Measurements from ENCODE around the gene BABAM2. TPM values are rescaled to one million over a fixed set of nuclear protein-coding genes. Genes with fewer than 3 reads are reported as not detected.

BABAM2 gene
- total and polyA plus RNA-seq, 11 donors = 22.2 to 75.1 (median 62.5) TPM

DNA sequence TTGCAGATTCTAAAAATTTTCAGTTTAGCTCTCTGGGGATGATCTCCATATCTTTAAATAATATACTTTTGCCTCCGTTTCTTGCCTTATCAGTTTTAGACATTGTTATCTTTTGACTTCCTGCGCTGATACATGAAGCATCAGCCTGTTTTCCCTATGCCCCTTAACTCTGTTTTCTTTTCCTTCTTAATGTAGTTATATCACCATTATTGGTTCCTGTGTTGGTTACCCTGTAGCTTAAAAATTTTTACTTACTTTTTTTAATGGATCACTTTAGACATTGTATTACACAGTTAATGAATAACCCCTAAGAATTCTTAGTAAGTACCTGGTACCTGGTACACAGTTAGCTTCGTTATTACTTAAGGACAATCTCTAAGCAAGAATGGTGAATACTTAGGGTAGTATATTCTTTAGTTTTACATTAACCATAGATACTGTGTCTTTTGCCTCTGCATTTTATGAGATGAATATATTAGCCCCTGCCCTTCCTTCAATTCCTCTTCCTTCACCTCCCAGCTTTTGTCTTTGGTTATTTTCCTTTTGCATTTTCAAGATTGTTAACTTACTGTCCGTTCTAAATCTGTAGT is 40.9 kb downstream of the BABAM2 start:
- H3K9me3 ChIP-seq = no peaks in the 10 kb centered on the region
- no peak overlapping the region for H3K27ac ChIP-seq
- H3K4me1 ChIP-seq = no peaks in the 10 kb centered on the region
- ATAC-seq = no peak
- intact Hi-C loops (cut with DNase I) = no loop called here
- peaks cover 0 to 24% (median 10%) of the 10 kb centered on the region in 9 donors for H3K36me3 ChIP-seq
- no peak for DNase-seq
- TF ChIP-seq, protein P1, sequence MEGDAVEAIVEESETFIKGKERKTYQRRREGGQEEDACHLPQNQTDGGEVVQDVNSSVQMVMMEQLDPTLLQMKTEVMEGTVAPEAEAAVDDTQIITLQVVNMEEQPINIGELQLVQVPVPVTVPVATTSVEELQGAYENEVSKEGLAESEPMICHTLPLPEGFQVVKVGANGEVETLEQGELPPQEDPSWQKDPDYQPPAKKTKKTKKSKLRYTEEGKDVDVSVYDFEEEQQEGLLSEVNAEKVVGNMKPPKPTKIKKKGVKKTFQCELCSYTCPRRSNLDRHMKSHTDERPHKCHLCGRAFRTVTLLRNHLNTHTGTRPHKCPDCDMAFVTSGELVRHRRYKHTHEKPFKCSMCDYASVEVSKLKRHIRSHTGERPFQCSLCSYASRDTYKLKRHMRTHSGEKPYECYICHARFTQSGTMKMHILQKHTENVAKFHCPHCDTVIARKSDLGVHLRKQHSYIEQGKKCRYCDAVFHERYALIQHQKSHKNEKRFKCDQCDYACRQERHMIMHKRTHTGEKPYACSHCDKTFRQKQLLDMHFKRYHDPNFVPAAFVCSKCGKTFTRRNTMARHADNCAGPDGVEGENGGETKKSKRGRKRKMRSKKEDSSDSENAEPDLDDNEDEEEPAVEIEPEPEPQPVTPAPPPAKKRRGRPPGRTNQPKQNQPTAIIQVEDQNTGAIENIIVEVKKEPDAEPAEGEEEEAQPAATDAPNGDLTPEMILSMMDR (IDR thresholded peaks at IDR 0.05) = no peak
- TF ChIP-seq POLR2A (IDR thresholded peaks at IDR 0.05) = no peak
- H3K4me3 ChIP-seq = no peak overlapping the region
- H3K27me3 ChIP-seq = no peaks in the 10 kb centered on the region
- WGBS, 4 donors = 71 to 79% (median 77%) methylated on average over 4 of the region's 4 CpGs

- ATAC-seq = no peak
- Histone ChIP-seq H3K4me1 (no peaks in the 10 kb centered on the region), H3K4me3 (no peak overlapping the region), H3K9me3 (no peaks in the 10 kb centered on the region), H3K27me3 (no peaks in the 10 kb centered on the region), H3K27ac (no peak overlapping the region), H3K36me3 (peaks cover 0 to 24% (median 10%) of the 10 kb centered on the region in 9 donors)
- TF ChIP-seq POLR2A (IDR thresholded peaks at IDR 0.05) = no peak
- TF ChIP-seq, protein P1 (IDR thresholded peaks at IDR 0.05) = no peak
- 93 to 99% (median 98%) methylated on average over 2 of the region's 2 CpGs for WGBS, 4 donors
- DNase-seq = no peak
- intact Hi-C loops (cut with DNase I) = no loop called here
Measured at GRCh38 chr2:27932396-27932795, 41.9 kb downstream of the BABAM2 start.

DNA sequence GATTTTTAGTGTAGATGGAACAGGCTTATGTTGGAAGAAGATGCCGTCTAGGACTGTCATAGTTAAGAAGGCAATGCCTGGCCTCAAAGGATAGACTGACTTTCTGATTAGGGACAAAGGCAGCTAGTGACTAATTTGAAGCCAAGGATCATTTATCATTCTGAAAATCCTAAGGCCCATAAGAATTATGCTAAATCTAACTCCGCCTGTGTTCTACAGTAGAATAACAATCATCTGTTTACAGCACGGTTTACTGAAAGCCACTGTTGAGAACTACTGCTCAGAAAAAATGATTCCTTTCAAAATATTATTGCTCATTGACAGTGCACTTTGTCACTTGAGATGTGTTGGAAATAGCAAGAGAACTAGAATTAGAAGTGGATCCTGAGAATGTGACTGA is 44.5 kb downstream of the BABAM2 start:
- DNase-seq (no peak), ATAC-seq (no peak)
- peaks cover 0 to 4% (median under 1%) of the 10 kb centered on the region in 12 donors for H3K4me1 ChIP-seq
- peaks cover 0 to 19% (median 9%) of the 10 kb centered on the region in 9 donors for H3K36me3 ChIP-seq
- H3K9me3 ChIP-seq = no peaks in the 10 kb centered on the region
- H3K27ac ChIP-seq = no peak overlapping the region
- H3K4me3 ChIP-seq = no peak overlapping the region
- no peaks in the 10 kb centered on the region for H3K27me3 ChIP-seq
- TF ChIP-seq, protein P1 (IDR thresholded peaks at IDR 0.05) = no peak
- no peak for TF ChIP-seq POLR2A (IDR thresholded peaks at IDR 0.05)
- 95 to 98% (median 98%) methylated on average over 3 of the region's 3 CpGs for WGBS, 4 donors
- intact Hi-C loops (cut with DNase I) = no loop called here

- DNase-seq = no peak
- Histone ChIP-seq H3K27me3 (no peaks in the 10 kb centered on the region), H3K4me3 (no peak overlapping the region), H3K4me1 (peaks cover 0 to 12% (median 3%) of the 10 kb centered on the region in 12 donors), H3K9me3 (no peaks in the 10 kb centered on the region), H3K27ac (no peak overlapping the region), H3K36me3 (peaks cover 0 to under 1% (median 0%) of the 10 kb centered on the region in 9 donors)
- ATAC-seq = peak in 1 of 4 donors; percentile 26
- TF ChIP-seq, protein P1 (IDR thresholded peaks at IDR 0.05) = no peak
- TF ChIP-seq POLR2A (IDR thresholded peaks at IDR 0.05) = no peak
- intact Hi-C loops (cut with DNase I) = no loop called here
- WGBS, 4 donors = 59 to 67% (median 62%) methylated on average over 2 of the region's 2 CpGs
Measured at GRCh38 chr2:27940090-27940671, 49.7 kb downstream of the BABAM2 start.

Measured in heart left ventricle (tissue), 16 donors.